ENCODE measurements around the gene TMEM213. TPM values are rescaled to one million over a fixed set of nuclear protein-coding genes. Genes with fewer than 3 reads are reported as not detected.

The TMEM213 gene
- total RNA-seq, 1 experiment from 2014 or later, result 0.11 TPM

GRCh38 chr7:138876326-138876725 is 78.5 kb downstream of the TMEM213 start:
- Mint-ChIP-seq H3K4me3 (no peak overlapping the region), H3K27ac (no peak overlapping the region), H3K4me1 (0 out of 2 replicates have a peak, but pooled peaks cover 3% of the 10 kb centered on the region), H3K27me3 (ENCODE audit: low read depth) (no peaks in the 10 kb centered on the region), H3K9me3 (no peaks in the 10 kb centered on the region), H3K36me3 (peaks cover 35% of the 10 kb centered on the region)
- ATAC-seq (no peak), DNase-seq (ENCODE audit: low spot score) (no peak)
- ChIA-PET POLR2A (no interaction called here), CTCF (interaction anchor here (1.8 kb wide), 1 partner anchor 10 kb away, joined by 6 read pairs; no protein-coding TSS in a partner anchor)
- TF ChIP-seq, protein P1, sequence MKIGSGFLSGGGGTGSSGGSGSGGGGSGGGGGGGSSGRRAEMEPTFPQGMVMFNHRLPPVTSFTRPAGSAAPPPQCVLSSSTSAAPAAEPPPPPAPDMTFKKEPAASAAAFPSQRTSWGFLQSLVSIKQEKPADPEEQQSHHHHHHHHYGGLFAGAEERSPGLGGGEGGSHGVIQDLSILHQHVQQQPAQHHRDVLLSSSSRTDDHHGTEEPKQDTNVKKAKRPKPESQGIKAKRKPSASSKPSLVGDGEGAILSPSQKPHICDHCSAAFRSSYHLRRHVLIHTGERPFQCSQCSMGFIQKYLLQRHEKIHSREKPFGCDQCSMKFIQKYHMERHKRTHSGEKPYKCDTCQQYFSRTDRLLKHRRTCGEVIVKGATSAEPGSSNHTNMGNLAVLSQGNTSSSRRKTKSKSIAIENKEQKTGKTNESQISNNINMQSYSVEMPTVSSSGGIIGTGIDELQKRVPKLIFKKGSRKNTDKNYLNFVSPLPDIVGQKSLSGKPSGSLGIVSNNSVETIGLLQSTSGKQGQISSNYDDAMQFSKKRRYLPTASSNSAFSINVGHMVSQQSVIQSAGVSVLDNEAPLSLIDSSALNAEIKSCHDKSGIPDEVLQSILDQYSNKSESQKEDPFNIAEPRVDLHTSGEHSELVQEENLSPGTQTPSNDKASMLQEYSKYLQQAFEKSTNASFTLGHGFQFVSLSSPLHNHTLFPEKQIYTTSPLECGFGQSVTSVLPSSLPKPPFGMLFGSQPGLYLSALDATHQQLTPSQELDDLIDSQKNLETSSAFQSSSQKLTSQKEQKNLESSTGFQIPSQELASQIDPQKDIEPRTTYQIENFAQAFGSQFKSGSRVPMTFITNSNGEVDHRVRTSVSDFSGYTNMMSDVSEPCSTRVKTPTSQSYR (CRISPR knock-in tag; IDR thresholded peaks at IDR 0.05), result no peak
- TF ChIP-seq, protein P2, sequence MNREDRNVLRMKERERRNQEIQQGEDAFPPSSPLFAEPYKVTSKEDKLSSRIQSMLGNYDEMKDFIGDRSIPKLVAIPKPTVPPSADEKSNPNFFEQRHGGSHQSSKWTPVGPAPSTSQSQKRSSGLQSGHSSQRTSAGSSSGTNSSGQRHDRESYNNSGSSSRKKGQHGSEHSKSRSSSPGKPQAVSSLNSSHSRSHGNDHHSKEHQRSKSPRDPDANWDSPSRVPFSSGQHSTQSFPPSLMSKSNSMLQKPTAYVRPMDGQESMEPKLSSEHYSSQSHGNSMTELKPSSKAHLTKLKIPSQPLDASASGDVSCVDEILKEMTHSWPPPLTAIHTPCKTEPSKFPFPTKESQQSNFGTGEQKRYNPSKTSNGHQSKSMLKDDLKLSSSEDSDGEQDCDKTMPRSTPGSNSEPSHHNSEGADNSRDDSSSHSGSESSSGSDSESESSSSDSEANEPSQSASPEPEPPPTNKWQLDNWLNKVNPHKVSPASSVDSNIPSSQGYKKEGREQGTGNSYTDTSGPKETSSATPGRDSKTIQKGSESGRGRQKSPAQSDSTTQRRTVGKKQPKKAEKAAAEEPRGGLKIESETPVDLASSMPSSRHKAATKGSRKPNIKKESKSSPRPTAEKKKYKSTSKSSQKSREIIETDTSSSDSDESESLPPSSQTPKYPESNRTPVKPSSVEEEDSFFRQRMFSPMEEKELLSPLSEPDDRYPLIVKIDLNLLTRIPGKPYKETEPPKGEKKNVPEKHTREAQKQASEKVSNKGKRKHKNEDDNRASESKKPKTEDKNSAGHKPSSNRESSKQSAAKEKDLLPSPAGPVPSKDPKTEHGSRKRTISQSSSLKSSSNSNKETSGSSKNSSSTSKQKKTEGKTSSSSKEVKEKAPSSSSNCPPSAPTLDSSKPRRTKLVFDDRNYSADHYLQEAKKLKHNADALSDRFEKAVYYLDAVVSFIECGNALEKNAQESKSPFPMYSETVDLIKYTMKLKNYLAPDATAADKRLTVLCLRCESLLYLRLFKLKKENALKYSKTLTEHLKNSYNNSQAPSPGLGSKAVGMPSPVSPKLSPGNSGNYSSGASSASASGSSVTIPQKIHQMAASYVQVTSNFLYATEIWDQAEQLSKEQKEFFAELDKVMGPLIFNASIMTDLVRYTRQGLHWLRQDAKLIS (CRISPR knock-in tag; IDR thresholded peaks at IDR 0.05; ENCODE audit: borderline replicate concordance), result no peak
- TF ChIP-seq, protein P3, sequence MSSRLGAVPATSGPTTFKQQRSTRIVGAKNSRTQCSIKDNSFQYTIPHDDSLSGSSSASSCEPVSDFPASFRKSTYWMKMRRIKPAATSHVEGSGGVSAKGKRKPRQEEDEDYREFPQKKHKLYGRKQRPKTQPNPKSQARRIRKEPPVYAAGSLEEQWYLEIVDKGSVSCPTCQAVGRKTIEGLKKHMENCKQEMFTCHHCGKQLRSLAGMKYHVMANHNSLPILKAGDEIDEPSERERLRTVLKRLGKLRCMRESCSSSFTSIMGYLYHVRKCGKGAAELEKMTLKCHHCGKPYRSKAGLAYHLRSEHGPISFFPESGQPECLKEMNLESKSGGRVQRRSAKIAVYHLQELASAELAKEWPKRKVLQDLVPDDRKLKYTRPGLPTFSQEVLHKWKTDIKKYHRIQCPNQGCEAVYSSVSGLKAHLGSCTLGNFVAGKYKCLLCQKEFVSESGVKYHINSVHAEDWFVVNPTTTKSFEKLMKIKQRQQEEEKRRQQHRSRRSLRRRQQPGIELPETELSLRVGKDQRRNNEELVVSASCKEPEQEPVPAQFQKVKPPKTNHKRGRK (CRISPR knock-in tag; IDR thresholded peaks at IDR 0.05; ENCODE audit: borderline replicate concordance), result no peak
- TF ChIP-seq TEAD1 (CRISPR knock-in tag; IDR thresholded peaks at IDR 0.05) (no peak), JUN (CRISPR knock-in tag; IDR thresholded peaks at IDR 0.05) (no peak), KAT7 (CRISPR knock-in tag; IDR thresholded peaks at IDR 0.05; ENCODE audit: borderline replicate concordance) (no peak), NR2C2 (CRISPR knock-in tag; IDR thresholded peaks at IDR 0.05) (no peak), ZBTB21 (CRISPR knock-in tag; IDR thresholded peaks at IDR 0.05; ENCODE audit: borderline replicate concordance) (no peak), GTF2I (CRISPR knock-in tag; conservative IDR thresholded peaks at IDR 0.05) (no peak), ZNF671 (CRISPR knock-in tag; IDR thresholded peaks at IDR 0.05) (no peak), CREM (CRISPR knock-in tag; IDR thresholded peaks at IDR 0.05) (no peak), ZNF532 (CRISPR knock-in tag; IDR thresholded peaks at IDR 0.05; ENCODE audit: borderline replicate concordance) (no peak), HMGXB4 (CRISPR knock-in tag; IDR thresholded peaks at IDR 0.05) (no peak), SOX15 (CRISPR knock-in tag; IDR thresholded peaks at IDR 0.05) (no peak), E2F4 (CRISPR knock-in tag; IDR thresholded peaks at IDR 0.05; ENCODE audit: borderline replicate concordance, low read depth) (no peak)
- TF ChIP-seq, protein P4, sequence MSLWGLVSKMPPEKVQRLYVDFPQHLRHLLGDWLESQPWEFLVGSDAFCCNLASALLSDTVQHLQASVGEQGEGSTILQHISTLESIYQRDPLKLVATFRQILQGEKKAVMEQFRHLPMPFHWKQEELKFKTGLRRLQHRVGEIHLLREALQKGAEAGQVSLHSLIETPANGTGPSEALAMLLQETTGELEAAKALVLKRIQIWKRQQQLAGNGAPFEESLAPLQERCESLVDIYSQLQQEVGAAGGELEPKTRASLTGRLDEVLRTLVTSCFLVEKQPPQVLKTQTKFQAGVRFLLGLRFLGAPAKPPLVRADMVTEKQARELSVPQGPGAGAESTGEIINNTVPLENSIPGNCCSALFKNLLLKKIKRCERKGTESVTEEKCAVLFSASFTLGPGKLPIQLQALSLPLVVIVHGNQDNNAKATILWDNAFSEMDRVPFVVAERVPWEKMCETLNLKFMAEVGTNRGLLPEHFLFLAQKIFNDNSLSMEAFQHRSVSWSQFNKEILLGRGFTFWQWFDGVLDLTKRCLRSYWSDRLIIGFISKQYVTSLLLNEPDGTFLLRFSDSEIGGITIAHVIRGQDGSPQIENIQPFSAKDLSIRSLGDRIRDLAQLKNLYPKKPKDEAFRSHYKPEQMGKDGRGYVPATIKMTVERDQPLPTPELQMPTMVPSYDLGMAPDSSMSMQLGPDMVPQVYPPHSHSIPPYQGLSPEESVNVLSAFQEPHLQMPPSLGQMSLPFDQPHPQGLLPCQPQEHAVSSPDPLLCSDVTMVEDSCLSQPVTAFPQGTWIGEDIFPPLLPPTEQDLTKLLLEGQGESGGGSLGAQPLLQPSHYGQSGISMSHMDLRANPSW (CRISPR knock-in tag; conservative IDR thresholded peaks at IDR 0.05; ENCODE audit: low read depth), result no peak
- TF ChIP-seq, protein P5, sequence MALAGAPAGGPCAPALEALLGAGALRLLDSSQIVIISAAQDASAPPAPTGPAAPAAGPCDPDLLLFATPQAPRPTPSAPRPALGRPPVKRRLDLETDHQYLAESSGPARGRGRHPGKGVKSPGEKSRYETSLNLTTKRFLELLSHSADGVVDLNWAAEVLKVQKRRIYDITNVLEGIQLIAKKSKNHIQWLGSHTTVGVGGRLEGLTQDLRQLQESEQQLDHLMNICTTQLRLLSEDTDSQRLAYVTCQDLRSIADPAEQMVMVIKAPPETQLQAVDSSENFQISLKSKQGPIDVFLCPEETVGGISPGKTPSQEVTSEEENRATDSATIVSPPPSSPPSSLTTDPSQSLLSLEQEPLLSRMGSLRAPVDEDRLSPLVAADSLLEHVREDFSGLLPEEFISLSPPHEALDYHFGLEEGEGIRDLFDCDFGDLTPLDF (CRISPR knock-in tag; IDR thresholded peaks at IDR 0.05), result no peak

All from WTC11 (cell line).